ENCODE measurements around the gene WDR86. TPM values are rescaled to one million over a fixed set of nuclear protein-coding genes. Genes with fewer than 3 reads are reported as not detected.

Gene WDR86
- total and polyA plus RNA-seq, 2 experiments from 2014 or later: 9.1 to 59.1 TPM

GRCh38 chr7:151400626-151401315, 9.1 kb downstream of the WDR86 start:
- no peaks in the 10 kb centered on the region for H3K27me3 ChIP-seq (ENCODE audit: insufficient read depth)
- peaks cover 34% of the 10 kb centered on the region for H3K4me1 Mint-ChIP-seq
- no peaks in the 10 kb centered on the region for H3K79me2 ChIP-seq (replicated peaks; ENCODE audit: insufficient read depth)
- no peaks in the 10 kb centered on the region for H3K9me2 ChIP-seq (ENCODE audit: insufficient read depth)
- H3K4me3 Mint-ChIP-seq: no peak overlapping the region
- H3K4me2 ChIP-seq: no peak overlapping the region
- H4K20me1 ChIP-seq (replicated peaks; ENCODE audit: insufficient read depth): no peaks in the 10 kb centered on the region
- H3K27ac Mint-ChIP-seq: no peak overlapping the region
- no peak overlapping the region for H2AFZ ChIP-seq
- H3K27me3 Mint-ChIP-seq (ENCODE audit: insufficient read depth, low read depth, poor library complexity): peaks cover 27% of the 10 kb centered on the region
- H3K36me3 ChIP-seq (ENCODE audit: insufficient read depth): no peaks in the 10 kb centered on the region
- TF ChIP-seq ETS1 (IDR thresholded peaks at IDR 0.05): no peak
- no peak for TF ChIP-seq REST (IDR thresholded peaks at IDR 0.05; ENCODE audit: unreplicated experiment)
- no peak for TF ChIP-seq POLR2AphosphoS5 (IDR thresholded peaks at IDR 0.05; ENCODE audit: low read depth)
- no peak for TF ChIP-seq CTCF (conservative IDR thresholded peaks at IDR 0.05; ENCODE audit: low read depth in 2 of 2)
- TF ChIP-seq EZH2 (IDR thresholded peaks at IDR 0.05; ENCODE audit: low read depth, unreplicated experiment): no peak
- no peak for TF ChIP-seq CREB1 (CRISPR knock-in tag; IDR thresholded peaks at IDR 0.05; ENCODE audit: low read depth)
- TF ChIP-seq ZNF462 (CRISPR knock-in tag; IDR thresholded peaks at IDR 0.05): no peak
- TF ChIP-seq NANOG (IDR thresholded peaks at IDR 0.05; ENCODE audit: borderline replicate concordance): no peak
- no peak for TF ChIP-seq EZH2phosphoT487 (IDR thresholded peaks at IDR 0.05; ENCODE audit: unreplicated experiment)
- TF ChIP-seq ZNF331 (CRISPR knock-in tag; IDR thresholded peaks at IDR 0.05; ENCODE audit: low read depth): no peak
- TF ChIP-seq STAT1 (IDR thresholded peaks at IDR 0.05; ENCODE audit: unreplicated experiment): no peak
- no peak for TF ChIP-seq JUNB (IDR thresholded peaks at IDR 0.05; ENCODE audit: unreplicated experiment)
- TF ChIP-seq ZNF114 (CRISPR knock-in tag; IDR thresholded peaks at IDR 0.05): no peak
- peaks cover 10% of the 10 kb centered on the region for H3K36me3 Mint-ChIP-seq (ENCODE audit: low read depth)
- H3F3A ChIP-seq (replicated peaks; ENCODE audit: low read depth): peaks cover 10% of the 10 kb centered on the region; the same call in 1 of the 2 replicates
- H3K4me3 ChIP-seq: no peak overlapping the region
- 0 out of 2 replicates have a peak overlapping the region, but pooled peaks have one; percentile 26 for H3K27ac ChIP-seq (ENCODE audit: low read depth)
- H3K9me3 Mint-ChIP-seq: no peaks in the 10 kb centered on the region
- ATAC-seq (no peak), DNase-seq (ENCODE audit: low spot score) (no peak)
- H3K4me1 ChIP-seq (ENCODE audit: insufficient read depth): no peaks in the 10 kb centered on the region

All from GM23338 (cell line).